ENCODE data around the gene CTSW.

The CTSW gene

GRCh38 chr11:65917434-65918210, 38.0 kb downstream of the CTSW start:
- peak overlapping the region; percentile 88 for H3K4me3 ChIP-seq (ENCODE audit: low read length)
- DNase-seq (ENCODE audit: low read depth, low spot score) = no peak

DNA sequence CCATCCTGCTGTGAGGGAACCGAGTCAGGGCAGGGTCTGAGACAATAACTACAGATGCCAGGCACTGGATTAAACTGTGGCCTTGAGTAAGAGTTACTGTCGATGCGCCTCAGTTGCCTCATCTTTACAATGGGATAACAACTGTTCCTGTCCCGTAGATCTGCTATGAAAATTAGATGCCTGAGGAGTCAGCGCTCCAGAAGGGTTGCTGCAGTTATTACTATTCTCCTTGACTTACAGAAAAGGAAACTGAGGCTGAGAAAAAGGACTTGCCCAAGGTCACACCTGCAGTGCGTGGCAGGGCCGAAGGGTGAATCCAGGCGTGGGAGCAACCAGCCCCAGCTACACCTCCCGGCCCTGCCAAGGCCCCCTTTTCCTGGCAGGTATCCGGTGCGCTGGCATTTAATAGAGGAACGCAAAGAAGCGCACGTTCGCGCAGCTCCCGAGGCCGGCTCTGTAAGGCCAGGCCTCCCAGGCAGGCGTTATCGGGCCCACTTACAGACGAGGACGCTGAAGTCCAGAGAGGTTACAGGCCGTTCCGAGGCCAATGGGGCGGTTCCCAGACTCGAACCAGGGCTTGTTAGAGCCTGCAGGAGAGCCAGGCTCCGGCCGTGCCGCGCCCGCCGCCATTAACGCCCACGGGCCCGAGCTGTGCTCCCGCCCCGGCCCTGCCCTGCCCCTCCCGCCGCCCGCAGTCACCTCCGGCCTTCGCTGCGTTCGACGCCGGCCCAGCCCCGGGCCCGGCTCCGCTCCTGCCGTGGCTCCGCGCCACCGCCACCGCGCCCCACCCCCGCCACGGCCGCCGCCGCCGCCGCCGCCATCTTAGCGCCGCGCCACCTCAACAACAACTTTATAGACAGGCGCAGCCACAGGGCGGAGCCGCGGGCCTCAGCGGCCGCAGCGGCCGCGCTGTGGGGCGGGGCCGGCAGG, 38.8 kb downstream of the CTSW start, which contains the start of gene C11orf68:
Gene C11orf68, minus strand, starts transcription at position 852 of the 930 bp plus-strand sequence. Its CDS starts 31 bp downstream, at position 821.
- DNase-seq (ENCODE audit: low read depth, low spot score) = no peak
- peak within 1 kb of the TSS; percentile 88 for H3K4me3 ChIP-seq (ENCODE audit: low read length)

DNA sequence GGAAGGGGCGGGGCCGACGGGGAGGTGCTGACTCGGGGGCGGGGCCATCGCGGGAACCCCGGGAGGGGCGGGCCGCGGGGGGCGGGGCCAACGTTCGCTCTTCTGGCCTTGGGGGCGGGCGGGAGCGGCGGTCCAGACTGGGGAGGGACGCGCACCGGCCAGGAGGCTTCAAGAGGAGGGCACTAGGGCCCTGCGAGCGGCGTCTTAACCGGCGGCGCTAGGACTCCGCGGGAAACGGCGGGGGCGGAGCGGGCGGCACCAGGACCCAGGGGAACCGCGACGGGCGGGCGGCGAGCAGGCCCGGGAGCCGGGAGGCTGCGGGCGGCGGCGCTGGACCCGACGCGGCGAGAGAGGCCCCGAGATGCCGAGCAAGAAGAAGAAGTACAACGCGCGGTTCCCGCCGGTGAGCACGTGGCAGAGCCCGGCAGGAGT, 39.5 kb downstream of the CTSW start, which contains the start of gene DRAP1:
Gene DRAP1, plus strand, starts transcription at position 286 of the 432 bp plus-strand sequence. Its CDS starts 76 bp downstream, at position 362.
- DNase-seq (ENCODE audit: low read depth, low spot score) = peak; percentile 93
- peak within 1 kb of the TSS; percentile 88 for H3K4me3 ChIP-seq (ENCODE audit: low read length)

- no peak for DNase-seq (ENCODE audit: low read depth, low spot score)
- H3K4me3 ChIP-seq (ENCODE audit: low read length) = peak overlapping the region; percentile 66
These were observed 40.1 kb downstream of the CTSW start for GRCh38 chr11:65919573-65920371.

DNA sequence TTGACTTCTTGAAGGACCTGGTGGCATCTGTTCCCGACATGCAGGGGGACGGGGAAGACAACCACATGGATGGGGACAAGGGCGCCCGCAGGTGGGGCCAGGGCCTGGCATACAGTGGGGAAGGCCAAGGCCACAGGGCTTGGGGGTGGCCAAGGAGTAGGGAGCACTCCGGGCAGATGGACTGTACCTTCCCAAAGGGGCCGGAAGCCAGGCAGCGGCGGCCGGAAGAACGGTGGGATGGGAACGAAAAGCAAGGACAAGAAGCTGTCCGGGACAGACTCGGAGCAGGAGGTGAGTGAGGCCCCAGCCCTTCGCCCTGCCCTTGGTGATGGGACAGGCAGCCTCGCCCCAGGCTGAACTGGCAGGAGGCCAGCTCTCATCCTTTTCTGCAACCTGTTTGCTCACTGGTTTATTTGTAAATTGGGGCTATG, 40.8 kb downstream of the CTSW start:
- DNase-seq (ENCODE audit: low read depth, low spot score) = no peak
- H3K4me3 ChIP-seq (ENCODE audit: low read length) = peak overlapping the region; percentile 66

GRCh38 chr11:65921033-65921555, 41.5 kb downstream of the CTSW start:
- no peak overlapping the region for H3K4me3 ChIP-seq (ENCODE audit: low read length)
- DNase-seq (ENCODE audit: low read depth, low spot score) = no peak

DNA sequence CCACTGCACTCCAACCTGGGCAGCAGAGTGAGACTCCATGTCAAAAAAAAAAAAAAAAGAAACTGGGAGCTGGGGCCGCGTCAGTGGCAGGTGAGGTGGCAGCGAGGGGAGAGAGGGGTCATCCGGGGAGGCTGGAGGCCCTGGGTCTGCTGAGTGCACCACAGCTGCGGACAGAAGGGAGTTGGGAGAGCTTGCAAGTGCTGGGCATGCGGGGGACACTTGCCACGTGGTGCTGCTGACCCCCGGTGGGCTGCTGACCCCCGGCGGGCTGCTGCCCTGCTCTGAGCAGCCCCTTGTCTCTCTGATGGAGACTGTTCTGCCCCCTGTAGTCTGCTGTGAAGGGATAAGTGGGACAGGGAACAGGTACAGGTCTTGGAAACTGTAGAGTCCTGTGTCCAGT, 42.2 kb downstream of the CTSW start:
- DNase-seq (ENCODE audit: low read depth, low spot score) = no peak
- H3K4me3 ChIP-seq (ENCODE audit: low read length) = no peak overlapping the region

DNA sequence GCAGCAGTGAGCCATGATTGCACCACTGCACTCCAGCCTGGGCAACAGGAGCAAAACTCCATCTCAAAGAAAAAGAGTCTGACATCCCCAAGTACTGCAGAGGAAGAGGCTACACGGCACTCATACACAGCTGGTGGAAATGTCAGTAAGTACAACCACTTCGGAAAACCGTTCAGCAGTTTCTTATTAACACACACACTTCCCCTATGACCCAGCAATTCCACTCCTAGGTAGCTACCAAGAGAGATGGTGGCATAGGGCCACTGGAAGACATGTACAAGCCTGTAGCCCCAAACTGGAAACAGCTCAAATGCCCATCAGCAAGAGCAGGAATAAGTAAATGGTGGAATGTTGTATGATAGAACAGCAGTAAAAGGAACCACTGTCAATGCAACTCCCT, 42.9 kb downstream of the CTSW start:
- no peak overlapping the region for H3K4me3 ChIP-seq (ENCODE audit: low read length)
- DNase-seq (ENCODE audit: low read depth, low spot score) = no peak

DNA sequence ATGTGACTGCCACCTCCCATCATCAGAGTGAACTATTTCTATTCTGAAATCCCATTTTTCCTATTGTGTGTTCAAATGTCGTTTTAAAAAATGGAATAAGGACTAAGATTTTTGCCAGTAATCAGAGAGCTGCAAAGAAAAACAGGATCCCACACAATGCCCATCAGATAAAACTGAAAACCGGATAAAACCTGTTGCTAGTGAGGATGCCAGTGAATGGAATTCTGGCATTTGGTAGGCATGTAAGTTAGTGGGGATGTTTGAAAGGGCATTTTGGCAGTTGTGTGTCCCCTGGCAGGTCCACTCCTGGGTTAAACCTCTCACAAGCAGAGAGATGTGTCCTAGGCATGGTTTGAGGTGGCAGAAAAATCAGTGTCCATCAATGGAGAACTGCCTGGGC, 45.8 kb downstream of the CTSW start:
- no peak for DNase-seq (ENCODE audit: low read depth, low spot score)
- no peak overlapping the region for H3K4me3 ChIP-seq (ENCODE audit: low read length)

DNA sequence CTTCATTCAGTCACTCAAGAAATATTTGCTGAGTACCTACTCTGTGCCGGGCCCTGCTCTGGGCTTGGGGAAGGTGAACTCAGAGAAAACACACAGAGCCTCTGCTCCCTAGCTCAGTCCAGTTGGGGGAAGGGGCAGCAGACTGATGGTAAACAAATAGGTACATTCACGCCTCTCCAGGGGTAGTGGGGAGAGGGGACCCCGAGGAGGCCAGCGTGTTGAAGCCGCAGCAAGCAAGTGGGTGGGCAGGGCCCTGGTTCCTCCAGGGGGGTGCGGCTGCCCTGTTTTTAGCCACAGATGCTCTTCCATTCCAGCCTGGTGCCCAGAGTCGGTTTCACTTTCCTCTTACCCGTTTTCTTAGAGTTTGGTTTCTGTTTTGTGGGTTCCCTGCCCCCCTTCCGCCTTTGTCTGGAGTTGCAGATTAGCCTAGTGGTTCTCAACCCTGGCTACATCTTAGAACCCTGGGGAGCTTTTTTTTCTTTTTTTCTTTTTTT, 48.3 kb downstream of the CTSW start:
- H3K4me3 ChIP-seq (ENCODE audit: low read length) = peak overlapping the region; percentile 36
- DNase-seq (ENCODE audit: low read depth, low spot score) = peak; percentile 95

DNA sequence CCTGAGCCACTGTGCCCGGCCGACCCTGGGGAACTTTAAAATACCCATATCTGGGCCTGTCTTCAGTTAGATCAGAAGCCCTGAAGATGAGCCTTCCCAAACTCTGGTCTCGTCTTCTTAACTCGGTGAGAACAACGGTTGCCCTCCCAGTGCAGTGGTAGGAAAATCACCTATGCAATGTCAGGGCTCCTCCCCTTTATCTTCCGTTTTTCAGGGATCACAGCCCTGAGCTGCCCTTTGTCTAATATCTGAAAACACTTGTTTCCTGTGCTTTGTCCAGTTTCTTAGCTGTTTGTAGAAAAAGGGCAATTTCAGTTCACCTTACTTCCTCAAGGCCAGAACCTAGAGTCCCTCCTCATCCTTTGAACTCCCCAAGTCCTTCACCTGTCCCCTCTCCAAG, 49.0 kb downstream of the CTSW start:
- DNase-seq (ENCODE audit: low read depth, low spot score) = no peak
- peak overlapping the region; percentile 20; the same call in 1 of the 2 replicates for H3K4me3 ChIP-seq (ENCODE audit: low read length)

- H3K4me3 ChIP-seq (ENCODE audit: low read length) = no peak overlapping the region
- no peak for DNase-seq (ENCODE audit: low read depth, low spot score)
These were observed 52.3 kb downstream of the CTSW start for GRCh38 chr11:65931773-65932557.

DNA sequence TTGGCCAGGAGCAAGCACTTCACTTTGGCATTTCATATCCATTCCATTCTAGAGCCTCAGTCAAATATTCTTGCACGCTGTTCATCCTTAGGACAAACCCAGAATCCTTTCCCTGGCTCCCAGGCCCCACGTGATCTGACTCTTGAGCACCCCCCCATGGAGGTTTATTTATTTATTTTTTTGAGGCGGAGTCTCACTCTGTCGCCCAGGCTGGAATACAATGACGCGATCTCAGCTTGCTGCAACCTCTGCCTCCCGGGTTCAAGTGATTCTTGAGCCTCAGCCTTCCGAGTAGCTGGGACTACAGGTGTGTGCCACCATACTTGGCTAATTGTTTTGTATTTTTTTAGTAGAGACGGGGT, 52.9 kb downstream of the CTSW start:
- DNase-seq (ENCODE audit: low read depth, low spot score) = no peak
- no peak overlapping the region for H3K4me3 ChIP-seq (ENCODE audit: low read length)

All from Jurkat, Clone E6-1 (cell line).